Activated CD4-positive, alpha-beta T cell treated with anti-CD3 and anti-CD28 coated beads, Interleukin-2, amount 50 U/mL, for 4 hours (primary cell): Measurements from ENCODE around the gene SHISA6.
"Not testable (repeated sequence)": the region's sequence is repeated elsewhere in the genome, so short reads cannot be mapped to it uniquely, and the experiment has no call there.

ENCODE experiments used
- DNase-seq, 2 experiments: peaks; one replicate each; pipeline ENCODE4 v3.0.0-alpha.2; 2020

The SHISA6 gene

DNA sequence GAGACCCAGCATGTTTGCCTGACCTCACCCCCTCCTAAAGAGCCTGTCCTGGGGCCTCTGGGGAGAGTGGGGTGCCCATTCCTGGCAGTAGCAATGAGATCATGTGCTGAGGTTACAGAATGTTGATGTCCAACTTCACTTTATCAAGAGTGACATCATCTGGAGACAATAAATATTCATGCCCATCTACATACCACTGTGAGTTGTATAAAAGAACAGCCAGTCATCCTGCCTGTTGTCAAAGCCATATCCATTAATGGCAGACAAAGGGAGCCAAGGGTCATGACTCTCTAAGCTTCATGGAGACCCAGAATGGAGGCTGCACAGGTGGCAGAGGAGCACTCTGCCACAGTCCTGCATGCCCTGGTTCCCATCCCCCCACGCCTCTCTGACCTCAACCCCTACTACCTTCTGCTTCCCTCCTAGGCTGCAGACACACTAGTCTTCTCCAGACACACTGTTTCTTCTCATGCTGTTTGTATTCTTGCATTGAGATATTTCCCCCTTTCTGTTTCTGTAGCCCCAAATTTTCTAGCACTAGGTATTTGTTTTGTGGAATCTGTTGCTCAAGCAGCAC, 27.1 kb downstream of the SHISA6 start:
- no peak for DNase-seq

DNA sequence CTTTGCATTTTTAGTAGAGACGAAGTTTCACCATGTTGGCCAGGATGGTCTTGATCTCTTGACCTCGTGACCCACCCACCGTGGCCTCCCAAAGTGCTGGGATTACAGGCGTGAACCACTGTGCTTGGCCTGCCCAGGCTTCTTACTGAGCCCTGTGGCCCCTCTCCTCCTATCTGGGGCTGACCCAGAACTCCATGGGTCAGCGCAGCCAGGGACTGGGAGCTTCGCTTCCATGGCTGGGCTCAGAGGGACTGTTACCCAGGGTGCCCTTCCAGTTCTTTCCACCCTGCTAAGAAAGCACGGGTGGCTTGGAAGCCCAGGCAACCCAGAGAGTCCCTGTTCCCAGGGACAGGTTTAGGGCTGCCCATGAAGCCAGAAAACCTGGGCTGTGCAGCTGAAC, 28.2 kb downstream of the SHISA6 start:
- DNase-seq, result no peak

DNA sequence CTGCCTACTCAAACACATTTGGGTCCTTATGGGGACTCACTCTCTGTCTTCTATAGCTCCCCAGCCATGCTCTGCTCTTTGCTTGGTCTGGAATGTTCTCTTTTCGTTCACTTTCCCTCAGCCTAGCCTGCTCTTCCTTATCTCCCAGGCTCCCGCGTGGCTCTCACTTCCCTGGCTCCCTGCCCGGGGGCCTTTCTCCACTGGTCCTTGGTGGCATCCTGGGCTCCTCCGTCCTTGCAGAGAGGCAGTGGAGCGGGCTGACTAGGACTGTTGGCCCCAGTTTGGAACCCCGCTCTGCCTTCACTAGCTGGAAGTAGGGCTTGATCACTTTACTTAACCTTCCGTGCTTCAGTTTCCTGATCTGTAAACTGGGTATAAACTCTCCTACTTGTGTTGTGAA, 31.2 kb downstream of the SHISA6 start:
- no peak for DNase-seq

DNA sequence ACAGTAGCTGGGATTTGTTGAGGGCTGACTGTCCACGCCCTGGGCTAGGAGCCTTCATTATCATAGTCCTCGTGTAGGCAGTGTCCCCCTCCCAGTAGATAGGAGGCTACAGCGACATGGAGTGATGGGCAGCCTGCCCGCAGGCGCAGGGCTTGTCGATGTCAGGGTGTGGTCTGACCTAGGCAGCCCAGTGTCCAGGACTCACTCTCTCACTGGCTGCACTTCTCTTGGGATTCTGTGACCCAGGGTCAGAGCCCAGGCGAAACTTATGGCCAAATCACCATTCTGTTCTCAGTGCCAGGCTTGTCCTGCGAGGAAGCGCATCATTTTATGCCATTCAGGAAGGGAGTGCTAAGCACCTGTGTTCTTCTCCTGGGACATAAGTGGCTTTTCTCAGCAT, 32.6 kb downstream of the SHISA6 start:
- DNase-seq, result no peak

DNA sequence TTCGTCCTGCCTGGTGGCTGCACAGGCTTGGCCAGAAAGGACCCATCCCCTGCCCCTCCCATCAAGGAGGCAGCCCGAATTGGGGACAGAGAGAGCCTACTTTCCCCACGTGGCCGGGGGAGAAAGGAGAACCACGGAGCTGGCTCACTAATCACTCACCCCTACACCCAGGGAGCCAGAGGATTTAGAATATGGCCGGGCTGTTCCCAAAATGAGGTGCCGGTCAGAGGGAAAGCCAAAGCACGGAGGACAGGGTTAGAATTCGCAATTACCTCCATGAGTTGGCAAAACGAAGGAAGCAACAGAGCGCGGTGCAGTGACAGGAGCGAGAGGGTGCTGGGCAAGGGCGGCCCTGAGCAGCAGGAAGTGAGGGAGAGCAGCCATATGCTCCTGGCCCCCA, 33.1 kb downstream of the SHISA6 start:
- no peak for DNase-seq

DNA sequence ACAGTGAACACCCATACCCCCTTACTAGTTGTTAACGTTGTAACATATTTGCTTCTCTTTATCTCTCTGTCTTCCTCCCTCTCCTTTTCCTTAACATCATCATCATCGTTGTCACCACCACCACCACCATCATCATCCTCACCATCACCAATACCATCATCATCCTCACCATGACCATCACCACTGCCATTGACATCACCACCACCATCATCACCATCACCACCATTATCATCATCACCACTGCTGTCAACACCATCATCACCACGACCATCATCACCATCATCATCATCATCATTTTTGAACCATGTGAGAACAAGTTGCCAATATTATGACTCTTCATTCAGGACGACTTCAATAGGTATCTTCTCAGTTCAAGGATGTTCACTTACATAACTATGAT, 35.5 kb downstream of the SHISA6 start:
- no peak for DNase-seq

DNA sequence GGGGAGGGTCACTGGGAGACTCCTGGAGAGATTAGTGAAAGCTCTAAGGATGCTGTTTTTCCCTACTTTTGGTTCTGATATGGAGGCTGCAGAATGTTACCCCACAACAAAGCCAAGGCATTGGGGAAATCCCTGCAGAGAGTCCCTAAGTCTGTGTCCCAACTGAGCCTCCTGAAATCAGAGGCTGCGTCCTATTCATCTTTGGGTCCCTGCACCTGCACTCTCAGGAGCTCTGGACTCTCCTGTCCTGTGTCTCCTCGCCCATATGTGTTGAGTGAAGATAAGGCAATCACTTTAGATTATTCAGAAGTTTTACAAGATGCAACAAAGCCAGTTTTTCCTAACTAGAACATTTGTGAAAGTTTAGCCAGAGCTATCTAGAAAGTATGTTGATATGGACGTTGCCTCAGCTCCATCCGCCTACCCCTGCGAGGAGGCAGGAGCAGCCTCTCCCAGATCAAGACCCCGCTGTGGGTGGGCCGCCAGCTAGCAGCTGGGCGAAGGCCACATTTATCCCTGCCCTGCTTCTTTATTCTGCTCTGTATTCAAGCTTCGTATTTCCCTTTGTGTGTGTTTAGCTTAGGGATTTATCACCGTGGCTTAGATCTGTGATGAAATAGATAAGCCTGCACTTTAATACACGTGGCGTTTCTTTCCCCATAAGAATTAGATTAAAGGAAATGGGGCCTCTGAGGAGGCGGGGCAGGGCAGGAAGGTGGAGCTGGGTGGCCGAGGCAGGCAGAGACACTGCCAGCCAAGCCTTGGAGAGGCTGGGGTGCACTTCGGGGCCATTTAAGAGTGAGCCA, 37.4 kb downstream of the SHISA6 start:
- no peak for DNase-seq

DNA sequence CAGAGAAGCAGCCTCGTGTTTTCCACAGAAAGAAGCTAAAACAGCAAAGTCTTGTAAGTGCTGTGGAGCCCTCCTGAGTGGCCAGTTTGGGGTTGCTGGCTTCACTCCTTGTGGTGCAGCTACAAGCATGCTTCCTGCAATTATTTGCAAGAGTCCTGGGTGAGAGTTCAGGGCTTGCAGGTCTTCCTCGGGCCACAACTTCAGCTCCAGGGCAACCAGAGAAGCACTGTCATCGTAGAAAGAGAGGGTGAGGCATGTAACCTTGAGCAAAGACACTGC, 37.9 kb downstream of the SHISA6 start:
- DNase-seq, result no peak

DNA sequence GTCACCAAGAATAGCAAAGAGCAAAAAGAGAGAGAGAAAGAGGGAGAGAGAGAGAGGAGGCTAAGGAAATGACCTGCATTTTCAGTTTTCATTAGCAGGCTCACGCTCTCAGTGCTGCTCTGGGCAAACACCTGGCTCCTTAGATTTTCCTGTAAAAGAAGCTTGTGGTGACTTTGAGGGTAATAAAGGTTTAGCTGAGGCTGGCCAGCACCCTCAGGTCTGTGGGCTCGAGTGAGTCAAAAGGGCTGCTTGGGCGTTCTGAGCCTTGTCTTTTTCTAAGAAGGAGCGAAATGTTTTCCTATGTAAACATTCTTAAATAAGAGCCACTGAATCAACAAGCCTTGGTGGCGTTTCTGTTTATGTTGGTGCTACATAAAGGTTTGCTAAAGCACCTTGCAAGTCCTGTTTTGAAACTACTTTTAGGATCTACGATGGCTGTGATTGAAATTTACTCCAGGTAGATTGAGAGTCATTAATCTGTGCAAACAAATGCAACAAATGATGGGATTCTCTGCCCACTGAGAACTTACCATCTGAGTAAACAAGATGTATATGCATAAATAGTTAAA, 38.8 kb downstream of the SHISA6 start:
- no peak for DNase-seq

DNA sequence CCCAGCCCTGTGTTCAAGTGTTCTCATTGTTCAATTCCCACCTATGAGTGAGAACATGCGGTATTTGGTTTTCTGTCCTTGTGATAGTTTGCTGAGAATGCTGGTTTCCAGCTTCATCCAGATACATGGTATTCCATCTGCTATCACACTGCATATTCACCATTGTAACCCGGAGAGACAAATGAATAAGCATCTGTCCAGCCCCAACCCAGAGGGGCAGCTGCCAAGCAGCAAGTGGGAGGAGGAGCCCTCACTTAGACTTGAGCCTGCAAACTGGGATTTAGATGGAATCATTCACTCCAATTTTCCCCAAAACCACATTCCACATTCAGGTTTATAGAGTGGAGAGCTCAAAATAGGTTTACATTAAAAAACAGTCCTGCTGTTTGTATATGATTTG, 41.6 kb downstream of the SHISA6 start:
- no peak for DNase-seq

DNA sequence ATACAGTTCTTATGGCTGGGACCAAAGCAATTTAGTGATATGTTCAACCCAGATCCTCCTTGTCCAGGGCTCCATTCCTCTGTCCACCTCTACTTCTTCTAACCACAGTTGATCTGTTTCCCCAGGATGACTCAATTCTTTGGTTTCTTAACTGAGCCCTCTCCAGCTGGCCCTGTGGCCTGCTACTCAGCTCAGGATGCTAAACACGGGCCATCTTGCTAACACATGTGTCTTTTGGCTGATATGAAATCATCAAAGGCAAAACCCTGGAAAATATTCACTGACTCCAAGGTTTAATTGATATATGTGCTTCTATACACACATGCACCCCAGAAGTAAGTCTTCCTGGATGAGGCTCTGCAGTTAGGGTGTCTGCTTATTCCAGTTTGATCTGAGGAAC, 43.8 kb downstream of the SHISA6 start:
- no peak for DNase-seq

DNA sequence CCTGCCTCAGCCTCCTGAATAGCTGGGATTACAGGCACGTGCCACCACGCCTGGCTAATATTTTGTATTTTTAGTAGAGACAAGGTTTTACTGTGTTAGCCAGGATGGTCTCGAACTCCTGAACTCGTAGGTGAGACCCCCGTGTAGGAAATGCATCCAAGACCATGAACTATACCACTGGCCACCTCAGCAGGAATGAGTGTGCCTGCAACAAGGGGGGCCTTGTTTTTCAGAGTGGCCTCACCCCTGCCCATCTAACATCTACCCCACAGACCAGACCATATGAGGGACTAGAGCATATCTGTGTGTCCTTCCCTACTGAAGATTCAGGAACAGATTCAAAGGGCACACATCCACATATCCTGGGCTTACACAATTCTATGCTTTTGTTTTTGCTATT, 44.9 kb downstream of the SHISA6 start:
- no peak for DNase-seq

DNA sequence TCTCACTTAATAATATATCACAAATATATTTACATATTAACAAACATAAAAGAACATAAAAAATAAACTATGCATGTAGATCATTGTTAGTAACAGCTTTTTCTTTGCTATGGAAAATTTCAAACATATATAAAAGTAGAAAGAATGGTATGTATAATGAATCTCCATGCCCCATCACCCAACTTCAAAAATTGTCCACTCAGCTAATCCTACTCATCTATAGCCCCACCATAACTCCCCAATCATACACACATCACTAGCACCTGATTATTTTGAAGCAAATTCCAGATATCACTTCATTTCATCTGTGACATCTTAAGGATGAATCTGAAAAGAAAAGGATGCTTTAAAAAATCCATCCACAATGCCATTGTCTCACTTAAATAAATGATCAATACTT, 46.8 kb downstream of the SHISA6 start:
- DNase-seq, result no peak

DNA sequence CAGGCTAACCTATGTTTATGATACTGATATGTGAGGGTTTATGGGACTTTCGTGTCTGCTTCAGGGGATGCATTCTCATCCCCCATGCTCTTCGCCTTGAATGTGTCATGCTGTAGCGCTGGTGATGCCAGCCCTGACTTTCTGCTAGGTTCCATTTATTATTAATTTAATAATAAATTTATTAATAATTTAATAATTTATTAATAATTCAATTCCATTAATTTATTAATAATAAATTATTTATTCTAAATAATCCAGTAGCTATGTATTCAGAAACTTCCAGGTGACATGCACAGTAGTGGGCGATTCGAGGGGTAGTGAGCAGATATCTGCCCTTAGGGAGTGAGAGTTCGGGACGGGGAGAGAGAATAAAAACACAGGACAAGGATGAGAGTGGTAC, 49.8 kb downstream of the SHISA6 start:
- DNase-seq, result no peak

DNA sequence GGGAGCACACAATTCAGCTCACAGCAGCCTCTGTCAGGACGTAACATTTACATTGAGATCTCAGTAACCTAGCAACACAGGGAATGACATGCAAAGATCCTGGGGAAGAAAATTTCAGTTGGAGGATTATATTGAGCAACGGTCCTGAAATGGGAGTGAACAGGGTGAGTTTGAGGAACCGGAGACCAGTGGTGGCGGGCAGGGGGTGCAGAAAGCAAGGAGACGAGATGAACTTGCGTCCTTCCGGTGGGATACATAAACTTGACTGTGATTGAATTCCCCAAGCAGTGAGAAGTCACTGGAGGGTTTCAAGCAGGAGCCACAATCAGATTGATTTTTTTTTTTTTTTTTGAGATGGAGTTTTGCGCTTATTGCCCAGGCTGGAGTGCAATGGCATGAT, 51.5 kb downstream of the SHISA6 start:
- DNase-seq, result no peak

DNA sequence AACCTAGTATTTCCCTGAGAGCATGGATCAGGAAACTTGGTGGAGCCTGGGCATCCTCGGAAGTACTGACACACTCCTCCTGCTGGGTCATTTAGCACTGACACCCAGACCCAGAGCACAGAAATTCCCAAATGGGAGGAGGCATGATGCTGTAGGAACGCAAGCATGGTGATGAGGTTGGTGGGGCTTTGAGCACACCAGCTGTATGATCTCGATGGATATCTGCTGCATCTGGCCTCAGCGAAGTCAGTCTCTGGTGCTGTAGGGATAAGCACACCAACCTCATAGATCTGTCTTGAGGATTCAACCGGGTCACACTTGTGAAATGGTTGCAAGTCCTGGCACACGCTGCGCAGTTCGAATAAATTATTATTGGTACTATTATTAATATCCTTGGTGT, 52.5 kb downstream of the SHISA6 start:
- DNase-seq, result no peak

DNA sequence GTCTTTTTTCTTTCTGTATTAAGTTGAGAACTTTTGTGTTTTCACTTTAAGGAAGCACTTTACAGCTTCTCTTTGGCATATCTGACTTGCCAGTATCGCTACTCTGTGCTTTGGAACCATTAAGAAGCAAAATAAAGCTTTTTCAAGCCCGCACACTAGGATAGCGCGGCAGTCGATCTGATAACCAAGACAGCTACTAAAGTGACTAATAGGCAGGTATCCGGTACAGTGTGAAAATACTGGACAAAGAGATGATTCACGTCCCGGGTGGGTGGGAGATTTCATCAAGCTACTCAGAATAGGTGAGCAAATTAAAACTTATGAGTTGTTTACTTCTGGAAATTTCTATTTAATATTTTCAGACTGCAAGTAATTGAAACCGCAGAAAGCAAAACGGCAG, 53.8 kb downstream of the SHISA6 start:
- no peak for DNase-seq

DNA sequence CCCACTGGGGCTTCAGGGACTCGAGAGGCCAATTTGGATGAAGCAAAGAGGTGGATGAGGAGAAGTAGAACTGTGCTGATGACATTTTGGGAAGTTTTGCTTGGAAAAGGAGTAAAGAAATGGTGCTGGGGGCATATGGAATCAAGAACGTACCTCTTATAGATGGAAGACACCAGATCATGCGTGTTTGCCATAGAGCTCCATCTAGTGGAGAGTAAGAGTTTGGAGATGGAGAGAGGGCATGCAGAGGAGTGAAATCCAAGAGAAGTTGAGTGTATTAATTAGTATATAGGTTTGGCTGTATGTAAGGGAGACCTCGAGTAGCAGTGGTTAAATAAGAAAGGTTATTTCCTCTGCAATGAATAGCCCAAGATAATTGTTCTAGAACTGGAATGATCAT, 56.0 kb downstream of the SHISA6 start:
- DNase-seq, result no peak

DNA sequence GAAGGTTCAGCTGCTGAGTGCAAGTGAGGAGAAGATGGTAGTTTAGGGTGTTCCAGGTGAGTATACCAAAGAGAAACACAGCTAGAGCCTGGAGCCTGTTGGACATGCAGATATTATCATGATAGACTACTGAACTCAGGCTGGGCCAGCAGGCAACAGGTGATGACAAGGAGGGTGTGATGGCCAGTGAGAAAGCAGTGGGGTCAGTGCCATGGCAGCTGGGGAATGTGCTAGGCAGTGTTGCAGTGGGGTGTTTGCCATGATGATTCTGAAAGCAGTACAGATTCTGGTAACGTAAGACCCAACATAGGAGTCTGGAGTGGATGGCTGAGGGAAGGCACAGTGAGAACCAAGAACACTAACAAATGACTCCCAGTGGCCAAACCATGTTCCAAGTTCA, 57.4 kb downstream of the SHISA6 start:
- no peak for DNase-seq

DNA sequence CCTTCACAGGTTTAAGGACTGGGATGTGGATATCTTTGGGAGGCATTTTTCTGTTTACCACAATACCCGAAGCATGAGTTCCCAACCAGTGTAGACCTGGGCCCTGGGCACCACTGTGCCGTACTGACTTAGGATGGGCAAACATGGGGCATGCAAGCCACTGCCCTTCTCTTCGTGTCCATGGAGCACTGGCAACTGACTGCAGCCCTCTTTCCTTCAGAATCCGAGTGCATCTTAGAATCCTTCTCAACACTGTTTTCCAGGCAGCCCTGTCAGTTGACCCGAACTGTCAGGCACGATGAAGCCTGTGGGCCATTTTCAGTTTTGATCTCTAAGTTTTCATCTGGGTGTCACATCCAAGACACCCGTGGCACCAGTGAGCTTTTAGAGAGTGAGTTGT, 59.2 kb downstream of the SHISA6 start:
- no peak for DNase-seq

DNA sequence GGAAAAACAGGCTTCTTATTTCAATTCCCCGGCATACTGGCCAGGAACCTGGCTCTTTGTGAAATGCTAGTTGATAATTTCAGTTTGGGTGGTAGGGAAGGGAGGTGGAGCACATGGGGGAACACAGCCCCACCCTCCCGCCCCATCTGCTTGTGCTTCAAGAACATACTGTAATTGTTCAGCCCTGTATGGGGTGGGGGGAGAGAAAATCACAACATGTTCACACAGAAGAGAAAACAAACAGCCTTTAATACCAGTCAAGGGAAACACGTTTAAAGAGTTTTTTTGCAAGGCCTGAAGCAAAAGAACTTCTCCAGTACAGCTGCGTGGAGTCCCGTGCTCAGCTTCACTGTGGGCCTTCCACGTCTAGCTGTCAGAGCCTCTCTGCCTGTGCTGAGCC, 59.7 kb downstream of the SHISA6 start:
- DNase-seq, result no peak

DNA sequence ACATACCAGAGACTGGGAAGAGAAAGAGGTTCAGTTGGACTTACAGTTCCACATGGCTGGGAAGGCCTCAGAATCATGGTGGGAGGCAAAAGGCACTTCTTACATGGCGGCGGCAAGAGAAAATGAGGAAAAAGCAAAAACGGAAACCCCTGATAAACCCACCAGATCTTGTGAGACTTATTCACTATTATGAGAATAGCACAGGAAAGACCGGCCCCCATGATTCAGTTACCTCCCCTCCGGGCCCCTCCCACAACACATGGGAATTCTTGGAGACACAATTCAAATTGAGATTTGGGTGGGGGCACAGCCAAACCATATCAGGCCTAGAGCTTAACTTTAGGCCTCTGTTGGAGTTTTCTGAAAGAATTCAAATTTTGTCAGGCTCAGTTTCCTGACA, 60.9 kb downstream of the SHISA6 start:
- DNase-seq, result not testable (repeated sequence)

DNA sequence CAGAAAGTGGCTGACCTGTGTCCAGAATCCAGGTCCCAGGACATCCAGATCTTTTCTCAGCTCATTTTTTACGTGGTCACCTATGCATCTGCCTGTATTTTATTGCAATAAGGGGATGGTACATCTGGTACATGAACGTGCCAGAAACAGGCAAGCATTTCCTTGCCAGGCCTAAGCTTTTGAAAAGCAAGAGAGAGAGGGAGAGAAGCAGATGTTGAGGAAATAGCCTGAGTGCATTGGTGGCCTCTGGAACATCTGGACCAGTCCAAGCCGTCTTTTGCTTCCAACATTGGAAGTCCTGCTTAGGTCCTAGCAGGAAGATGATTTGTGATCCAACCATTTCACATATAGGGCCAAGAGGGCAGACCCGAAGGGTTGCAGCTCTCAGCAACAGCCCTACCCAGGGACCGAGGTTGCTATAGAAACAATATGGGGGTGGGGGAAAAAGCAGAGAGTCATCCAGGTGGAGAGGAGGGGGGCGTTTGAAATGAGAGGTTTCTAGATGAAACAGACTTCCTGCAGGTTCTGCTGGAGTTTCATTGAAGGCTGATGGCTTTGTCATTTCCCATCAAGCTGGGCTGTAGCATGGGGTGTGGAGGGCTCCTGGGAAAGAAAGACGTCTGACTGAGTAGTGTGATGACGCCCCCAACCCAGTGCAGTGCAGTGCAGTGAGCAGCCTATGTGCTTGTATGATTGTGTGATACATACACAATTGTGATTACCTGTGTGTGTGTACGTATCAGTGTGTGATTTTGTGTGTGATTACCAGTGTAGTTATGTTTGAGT, 61.6 kb downstream of the SHISA6 start:
- no peak for DNase-seq

DNA sequence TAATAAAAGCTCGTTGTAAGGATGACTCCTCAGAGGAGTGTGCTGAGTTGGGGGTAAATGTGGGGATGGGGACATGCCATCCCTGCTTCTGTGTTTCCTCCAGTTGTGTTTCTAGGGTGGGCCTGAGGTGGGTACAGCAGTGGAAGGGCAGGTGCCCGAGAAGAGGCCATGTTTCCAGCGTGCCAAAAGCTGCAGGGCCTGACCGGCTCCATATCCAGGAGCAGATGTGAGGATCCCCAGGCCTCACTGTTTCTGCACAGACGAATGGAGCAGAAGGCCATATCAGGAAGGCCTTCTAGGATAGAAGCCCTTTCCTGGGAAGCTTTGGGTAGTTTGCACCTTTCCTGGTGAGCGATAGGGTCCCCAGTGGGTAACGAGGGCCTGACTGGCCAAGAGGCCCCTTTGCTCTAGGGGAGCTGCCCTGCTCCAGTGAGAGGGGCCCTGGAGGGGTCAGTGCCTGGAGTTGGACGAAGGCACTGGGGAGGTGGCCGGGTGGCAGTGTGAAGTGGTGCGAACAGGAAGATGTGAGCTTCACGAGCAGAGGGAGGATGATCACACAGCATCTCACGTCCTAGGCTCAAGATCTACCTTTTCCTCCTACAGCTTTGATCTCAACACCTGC, 62.9 kb downstream of the SHISA6 start:
- no peak for DNase-seq
